Activated CD8-positive, alpha-beta memory T cell treated with anti-CD3 and anti-CD28 coated beads for 24 hours (primary cell): ENCODE measurements around the gene RPSA.
"Not testable (repeated sequence)": the region's sequence is repeated elsewhere in the genome, so short reads cannot be mapped to it uniquely, and the experiment has no call there.

ENCODE experiments used
- DNase-seq: peaks from one replicate; pipeline ENCODE4 v3.0.0-alpha.2; 2020

The RPSA gene

GRCh38 chr3:39406368-39407258 is at the start of gene RPSA:
TSS of gene RPSA (plus strand) at chr3:39406720. CDS start at chr3:39407654, 934 bp downstream.
- peak; percentile 96 for DNase-seq

GRCh38 chr3:39358333-39358732 is 48.2 kb upstream of the RPSA start:
- DNase-seq, result no peak

- DNase-seq, result peak; percentile 71
Observed at GRCh38 chr3:39361252-39361927, 45.1 kb upstream of the RPSA start.

- no peak for DNase-seq
Observed at GRCh38 chr3:39362192-39362591, 44.3 kb upstream of the RPSA start.

- DNase-seq, result no peak
Observed at GRCh38 chr3:39362812-39363211, 43.7 kb upstream of the RPSA start.

- not testable (repeated sequence) for DNase-seq
Observed at GRCh38 chr3:39370450-39370849, 36.1 kb upstream of the RPSA start.

GRCh38 chr3:39372833-39373232 is 33.7 kb upstream of the RPSA start:
- DNase-seq, result no peak

- no peak for DNase-seq
Observed at GRCh38 chr3:39376959-39377634, 29.4 kb upstream of the RPSA start.

GRCh38 chr3:39378088-39378487 is 28.4 kb upstream of the RPSA start:
- DNase-seq, result peak; percentile 73

- no peak for DNase-seq
Observed at GRCh38 chr3:39378957-39379777, 27.4 kb upstream of the RPSA start.

GRCh38 chr3:39379778-39380155 is 26.8 kb upstream of the RPSA start:
- no peak for DNase-seq

GRCh38 chr3:39381432-39381831 is 25.1 kb upstream of the RPSA start:
- no peak for DNase-seq

- DNase-seq, result peak; percentile 90
Observed at GRCh38 chr3:39383045-39383880, 23.3 kb upstream of the RPSA start, which contains the start of gene SLC25A38. TSS of gene SLC25A38 (plus strand) at chr3:39383370. CDS start at chr3:39383725, 355 bp downstream.

- DNase-seq, result peak; percentile 96
Observed at GRCh38 chr3:39383881-39384664, 22.4 kb upstream of the RPSA start.

- peak; percentile 47 for DNase-seq
Observed at GRCh38 chr3:39384665-39385000, 21.9 kb upstream of the RPSA start.

GRCh38 chr3:39385456-39386090 is 20.9 kb upstream of the RPSA start:
- peak; percentile 55 for DNase-seq

GRCh38 chr3:39386318-39386717 is 20.2 kb upstream of the RPSA start:
- DNase-seq, result peak; percentile 37

- DNase-seq, result peak; percentile 38
Observed at GRCh38 chr3:39387411-39387975, 19.0 kb upstream of the RPSA start.

- DNase-seq, result no peak
Observed at GRCh38 chr3:39388153-39388552, 18.4 kb upstream of the RPSA start.

GRCh38 chr3:39388741-39389248 is 17.7 kb upstream of the RPSA start:
- peak; percentile 47 for DNase-seq
